Measurements from ENCODE around the gene TOB1. TPM values are rescaled to one million over a fixed set of nuclear protein-coding genes. Genes with fewer than 3 reads are reported as not detected.

Gene TOB1
- total and polyA plus RNA-seq, 2 donors (not counting 1 experiment from before 2014, with no cell fraction given), result 23.3 to 28.9 TPM

DNA sequence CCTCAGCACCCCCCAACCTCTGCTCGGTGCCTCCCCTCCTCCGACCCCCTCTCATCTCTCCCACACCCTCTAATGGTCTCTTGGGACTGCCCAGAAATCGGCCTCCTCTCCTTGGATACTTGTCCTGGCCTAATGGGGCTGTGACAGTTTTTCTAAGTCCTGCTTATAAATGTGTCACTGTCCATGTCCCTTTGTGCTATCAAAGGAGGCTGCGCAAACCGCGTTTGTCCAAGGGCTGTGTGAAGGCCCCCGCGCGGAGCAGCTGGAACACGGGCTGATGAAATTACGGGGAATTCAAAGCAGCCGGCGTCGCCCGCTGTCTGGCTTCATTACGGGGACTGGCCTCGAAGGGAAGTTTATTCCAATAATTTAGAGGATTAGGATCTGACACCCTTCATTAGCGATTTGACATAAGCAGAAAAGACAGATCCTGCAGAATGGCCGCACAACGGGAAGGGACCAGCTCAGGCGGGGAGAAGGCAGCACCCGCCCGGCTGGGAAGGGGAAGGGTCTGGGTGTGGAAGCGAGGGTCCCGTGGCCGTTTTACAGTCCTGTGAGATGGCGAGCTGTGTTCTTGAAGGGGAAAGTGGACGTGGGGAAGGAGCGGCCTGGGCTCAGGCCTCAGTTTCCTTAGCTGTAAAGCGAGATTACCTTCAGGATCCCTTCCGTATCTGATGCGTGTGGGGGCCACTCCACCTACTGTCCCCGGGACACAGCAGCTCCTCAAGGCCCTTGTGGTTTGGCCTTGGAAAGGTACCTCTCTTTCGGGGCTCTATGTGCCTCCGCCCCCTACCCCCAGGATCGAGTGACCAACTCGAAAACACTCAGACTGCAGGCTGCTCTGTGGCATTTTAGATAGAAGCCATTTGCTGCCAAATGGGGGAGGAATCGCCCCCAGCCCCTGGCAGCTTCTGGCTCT, 32.4 kb downstream of the TOB1 start:
- intact Hi-C loops (cut with micrococcal nuclease), result no loop called here
- Histone ChIP-seq H3K4me2 (replicated peaks; ENCODE audit: low read depth, low read length, poor library complexity, severe bottlenecking) (no peak overlapping the region), H3K9me3 (ENCODE audit: control extremely low read depth in 1 of 3, control insufficient read depth in 2 of 3, insufficient read depth in 1 of 3, low read length in 2 of 3) (no peaks in the 10 kb centered on the region), H4K20me1 (ENCODE audit: control insufficient read depth, insufficient read depth, low read length, poor library complexity, severe bottlenecking) (no peaks in the 10 kb centered on the region), H3K27ac (ENCODE audit: low read length in 2 of 2) (no peak overlapping the region), H3K4me3 (ENCODE audit: control extremely low read depth in 1 of 5, extremely low read depth in 1 of 5, insufficient read depth in 1 of 5, low read depth in 2 of 5, low read length in 4 of 5) (no peak overlapping the region), H3K79me2 (ENCODE audit: control insufficient read depth, insufficient read depth, low read length) (no peaks in the 10 kb centered on the region), H3K27me3 (replicated peaks in 1 of 4; ENCODE audit: control extremely low read depth in 1 of 4, control insufficient read depth in 3 of 4, insufficient read depth in 4 of 4, low read length in 3 of 4) (peaks cover 0 to 5% (median 0%) of the 10 kb centered on the region in 4 experiments), H3K36me3 (replicated peaks in 1 of 2; ENCODE audit: control extremely low read depth in 1 of 2, control insufficient read depth in 1 of 2, extremely low read depth in 1 of 2, insufficient read depth in 2 of 2, low read length in 1 of 2) (no peaks in the 10 kb centered on the region), H3K4me1 (ENCODE audit: control insufficient read depth in 2 of 2, insufficient read depth in 2 of 2, low read length in 2 of 2) (no peaks in the 10 kb centered on the region), H2AFZ (ENCODE audit: insufficient read depth, low read depth, low read length, poor library complexity, severe bottlenecking) (no peak overlapping the region), H3K9ac (ENCODE audit: low read length) (no peak overlapping the region)
- ATAC-seq (ENCODE audit: low read depth), result no peak
- no peak overlapping the region for H3K27ac Mint-ChIP-seq
- ChIA-PET POLR2A (no interaction called here), CTCF (interaction anchor here (1.0 kb wide), 1 partner anchor 18 kb away, joined by 3 read pairs; no protein-coding TSS in a partner anchor)
- no peaks in the 10 kb centered on the region for H3K9me3 Mint-ChIP-seq (ENCODE audit: insufficient read depth)
- 93% methylated on average over 36 of the region's 38 CpGs for WGBS (ENCODE audit: insufficient coverage)
- no peaks in the 10 kb centered on the region for H3K4me1 Mint-ChIP-seq
- H3K4me3 Mint-ChIP-seq, result no peak overlapping the region
- H3K27me3 Mint-ChIP-seq, result peaks cover 22% of the 10 kb centered on the region
- no peak for DNase-seq
- TF ChIP-seq, protein P1, sequence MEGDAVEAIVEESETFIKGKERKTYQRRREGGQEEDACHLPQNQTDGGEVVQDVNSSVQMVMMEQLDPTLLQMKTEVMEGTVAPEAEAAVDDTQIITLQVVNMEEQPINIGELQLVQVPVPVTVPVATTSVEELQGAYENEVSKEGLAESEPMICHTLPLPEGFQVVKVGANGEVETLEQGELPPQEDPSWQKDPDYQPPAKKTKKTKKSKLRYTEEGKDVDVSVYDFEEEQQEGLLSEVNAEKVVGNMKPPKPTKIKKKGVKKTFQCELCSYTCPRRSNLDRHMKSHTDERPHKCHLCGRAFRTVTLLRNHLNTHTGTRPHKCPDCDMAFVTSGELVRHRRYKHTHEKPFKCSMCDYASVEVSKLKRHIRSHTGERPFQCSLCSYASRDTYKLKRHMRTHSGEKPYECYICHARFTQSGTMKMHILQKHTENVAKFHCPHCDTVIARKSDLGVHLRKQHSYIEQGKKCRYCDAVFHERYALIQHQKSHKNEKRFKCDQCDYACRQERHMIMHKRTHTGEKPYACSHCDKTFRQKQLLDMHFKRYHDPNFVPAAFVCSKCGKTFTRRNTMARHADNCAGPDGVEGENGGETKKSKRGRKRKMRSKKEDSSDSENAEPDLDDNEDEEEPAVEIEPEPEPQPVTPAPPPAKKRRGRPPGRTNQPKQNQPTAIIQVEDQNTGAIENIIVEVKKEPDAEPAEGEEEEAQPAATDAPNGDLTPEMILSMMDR (IDR thresholded peaks at IDR 0.05), result no peak
- no peak for TF ChIP-seq EZH2 (IDR thresholded peaks at IDR 0.05; ENCODE audit: borderline replicate concordance, insufficient read depth, low read depth, low read length, poor library complexity, severe bottlenecking)

DNA sequence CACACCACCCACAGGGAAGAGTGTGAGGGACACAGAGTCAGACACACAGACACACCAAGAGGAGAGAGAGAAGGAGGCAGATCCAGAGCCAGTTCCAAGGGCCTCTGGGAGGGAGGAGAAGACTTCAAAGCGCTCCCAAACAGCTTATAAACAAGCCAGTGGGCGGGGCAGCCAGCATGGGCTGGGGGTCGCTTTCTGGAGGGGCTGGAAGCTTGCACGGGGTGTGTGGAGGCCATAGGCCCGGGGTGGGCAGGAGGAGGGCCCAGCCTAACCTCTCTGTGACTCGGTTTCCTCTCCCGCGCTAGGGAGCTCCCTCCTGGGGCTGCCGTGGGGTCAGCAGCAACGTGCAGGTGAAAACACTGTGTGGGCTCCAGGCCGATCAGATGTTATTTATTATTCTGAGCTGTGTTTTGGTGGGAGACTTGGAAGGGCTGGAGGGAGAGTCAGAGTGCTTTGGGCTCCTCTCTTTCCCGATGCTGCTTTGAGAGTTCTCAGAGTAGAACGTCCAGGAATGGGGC, 33.2 kb downstream of the TOB1 start:
- Mint-ChIP-seq H3K4me3 (no peak overlapping the region), H3K27me3 (peaks cover 22% of the 10 kb centered on the region), H3K27ac (no peak overlapping the region), H3K4me1 (no peaks in the 10 kb centered on the region), H3K9me3 (ENCODE audit: insufficient read depth) (no peaks in the 10 kb centered on the region)
- ChIA-PET CTCF (no interaction called here), POLR2A (no interaction called here)
- 96% methylated on average over 12 of the region's 13 CpGs for WGBS (ENCODE audit: insufficient coverage)
- Histone ChIP-seq H4K20me1 (ENCODE audit: control insufficient read depth, insufficient read depth, low read length, poor library complexity, severe bottlenecking) (no peaks in the 10 kb centered on the region), H3K79me2 (ENCODE audit: control insufficient read depth, insufficient read depth, low read length) (no peaks in the 10 kb centered on the region), H3K4me3 (ENCODE audit: control extremely low read depth in 1 of 5, extremely low read depth in 1 of 5, insufficient read depth in 1 of 5, low read depth in 2 of 5, low read length in 4 of 5) (no peak overlapping the region), H3K27me3 (replicated peaks in 1 of 4; ENCODE audit: control extremely low read depth in 1 of 4, control insufficient read depth in 3 of 4, insufficient read depth in 4 of 4, low read length in 3 of 4) (peaks cover 0 to 5% (median 0%) of the 10 kb centered on the region in 4 experiments), H3K9ac (ENCODE audit: low read length) (no peak overlapping the region), H3K4me2 (replicated peaks; ENCODE audit: low read depth, low read length, poor library complexity, severe bottlenecking) (no peak overlapping the region), H3K4me1 (ENCODE audit: control insufficient read depth in 2 of 2, insufficient read depth in 2 of 2, low read length in 2 of 2) (no peaks in the 10 kb centered on the region), H3K36me3 (replicated peaks in 1 of 2; ENCODE audit: control extremely low read depth in 1 of 2, control insufficient read depth in 1 of 2, extremely low read depth in 1 of 2, insufficient read depth in 2 of 2, low read length in 1 of 2) (no peaks in the 10 kb centered on the region), H3K27ac (ENCODE audit: low read length in 2 of 2) (no peak overlapping the region), H3K9me3 (ENCODE audit: control extremely low read depth in 1 of 3, control insufficient read depth in 2 of 3, insufficient read depth in 1 of 3, low read length in 2 of 3) (no peaks in the 10 kb centered on the region), H2AFZ (ENCODE audit: insufficient read depth, low read depth, low read length, poor library complexity, severe bottlenecking) (no peak overlapping the region)
- no peak for ATAC-seq (ENCODE audit: low read depth)
- DNase-seq, result no peak
- intact Hi-C loops (cut with micrococcal nuclease), result no loop called here
- TF ChIP-seq, protein P1 (IDR thresholded peaks at IDR 0.05), result no peak
- TF ChIP-seq EZH2 (IDR thresholded peaks at IDR 0.05; ENCODE audit: borderline replicate concordance, insufficient read depth, low read depth, low read length, poor library complexity, severe bottlenecking), result no peak
